LNCAP (cell line): Measurements from ENCODE around the gene PEPD.

ENCODE experiments used
- CTCF ChIP-seq: fragments of 450-650 bp; IDR thresholded peaks from 2 replicates; pipeline ENCODE4 v1.5.1; 2017; ENCODE audit warnings: mild to moderate bottlenecking

The PEPD gene

GRCh38 chr19:33414667-33415605 is 106.7 kb downstream of the PEPD start:
- TF ChIP-seq CTCF = no peak

GRCh38 chr19:33413868-33414666 is 107.5 kb downstream of the PEPD start:
- TF ChIP-seq CTCF = no peak

- TF ChIP-seq CTCF = no peak
These were observed 108.2 kb downstream of the PEPD start for GRCh38 chr19:33413426-33413725.

GRCh38 chr19:33412601-33413425 is 108.8 kb downstream of the PEPD start:
- no peak for TF ChIP-seq CTCF

- TF ChIP-seq CTCF = no peak
These were observed 109.9 kb downstream of the PEPD start for GRCh38 chr19:33411621-33412180.

GRCh38 chr19:33410915-33411401 is 110.6 kb downstream of the PEPD start:
- TF ChIP-seq CTCF = no peak
